Neural cell (in vitro differentiated cells): ENCODE measurements around the gene GDPD4. TPM values are rescaled to one million over a fixed set of nuclear protein-coding genes. Genes with fewer than 3 reads are reported as not detected.

Experiments used
- H2AFZ ChIP-seq: fragments of 200-600, 300-800 bp; sonication (generic), shearing (Covaris generic); 2 replicates; pipeline ENCODE4 v1.6.0; 2014; ENCODE audit warnings: low read depth, mild to moderate bottlenecking, antibody characterized with exemption, low read length, moderate library complexity
- H3F3A ChIP-seq: fragments of 200-600 bp; shearing (Covaris generic); 2 replicates; pipeline ENCODE4 v1.6.1; 2016; ENCODE audit warnings: mild to moderate bottlenecking, moderate library complexity, mixed read lengths, antibody characterized with exemption, low read length; ENCODE audit not compliant: insufficient read depth, poor library complexity, severe bottlenecking
- H3K27ac ChIP-seq: fragments of 200-600, 300-800 bp; sonication (generic), shearing (Covaris generic); 2 replicates; pipeline ENCODE4 v1.5.1; 2014; ENCODE audit warnings: mild to moderate bottlenecking, low read length, moderate library complexity
- H3K27me3 ChIP-seq: fragments of 300-800, 200-600 bp; sonication (generic), shearing (Covaris generic); 2 replicates; pipeline ENCODE4 v1.6.0; 2014; ENCODE audit warnings: mild to moderate bottlenecking, low read depth, low read length, moderate library complexity; ENCODE audit not compliant: insufficient read depth
- H3K36me3 ChIP-seq: fragments of 300-800, 200-600 bp; sonication (generic), shearing (Covaris generic); 2 replicates; pipeline ENCODE4 v1.5.1; 2014; ENCODE audit warnings: mild to moderate bottlenecking, antibody characterized with exemption, low read length, moderate library complexity; ENCODE audit not compliant: insufficient read depth
- H3K4me2 ChIP-seq: fragments of 300-800, 200-600 bp; sonication (generic), shearing (Covaris generic); 2 replicates; pipeline ENCODE4 v1.6.0; 2014; ENCODE audit warnings: mild to moderate bottlenecking, low read length
- H3K4me3 ChIP-seq: fragments of 300-800, 200-600 bp; sonication (generic), shearing (Covaris generic); 2 replicates; pipeline ENCODE4 v1.5.1; 2014; ENCODE audit warnings: mild to moderate bottlenecking, low read length, moderate library complexity
- H3K79me2 ChIP-seq: fragments of 200-600 bp; shearing (Covaris generic); replicated peaks from 2 replicates; pipeline ENCODE4 v1.6.0; 2014; ENCODE audit warnings: mild to moderate bottlenecking, low read length, moderate library complexity; ENCODE audit not compliant: insufficient read depth
- H3K9ac ChIP-seq: fragments of 300-800, 200-600 bp; sonication (generic), shearing (Covaris generic); 2 replicates; pipeline ENCODE4 v1.6.1; 2016; ENCODE audit warnings: mild to moderate bottlenecking, low read length, mixed read lengths
- H3K9me2 ChIP-seq: fragments of 200-600 bp; shearing (Covaris generic); 2 replicates; pipeline ENCODE4 v1.6.1; 2016; ENCODE audit warnings: mild to moderate bottlenecking, low read length, mixed read lengths; ENCODE audit not compliant: insufficient read depth
- H3K9me3 ChIP-seq: fragments of 200-600, 300-800 bp; sonication (generic), shearing (Covaris generic); 2 replicates; pipeline ENCODE4 v1.6.1; 2016; ENCODE audit warnings: mild to moderate bottlenecking, mixed run types, low read length, moderate library complexity, mixed read lengths
- H4K20me1 ChIP-seq: fragments of 200-600 bp; shearing (Covaris generic); 2 replicates; pipeline ENCODE4 v1.6.1; 2016; ENCODE audit warnings: mild to moderate bottlenecking, mixed run types; ENCODE audit not compliant: insufficient read depth
- EP300 ChIP-seq: fragments of 450-650 bp; conservative IDR thresholded peaks from 2 replicates; pipeline ENCODE4 v1.6.1; 2014; ENCODE audit warnings: antibody characterized with exemption, mild to moderate bottlenecking, moderate library complexity; ENCODE audit not compliant: poor library complexity, severe bottlenecking
- EZH2 ChIP-seq: fragments of 200-600, 300-800 bp; shearing (Covaris generic), sonication (generic); IDR thresholded peaks from 2 replicates; pipeline ENCODE4 v1.6.1; 2014; ENCODE audit warnings: antibody characterized with exemption, low read length, borderline replicate concordance, mild to moderate bottlenecking; ENCODE audit not compliant: insufficient read depth, poor library complexity, severe bottlenecking
- MXI1 ChIP-seq: fragments of 450-650 bp; conservative IDR thresholded peaks from 2 replicates; pipeline ENCODE4 v1.6.1; 2014; ENCODE audit warnings: antibody characterized with exemption, mild to moderate bottlenecking; ENCODE audit not compliant: poor library complexity, severe bottlenecking
- POLR2AphosphoS5 ChIP-seq: IDR thresholded peaks from 2 replicates; pipeline ENCODE4 v1.6.1; 2012
- RAD21 ChIP-seq: fragments of 450-650 bp; conservative IDR thresholded peaks from 2 replicates; pipeline ENCODE4 v1.6.1; 2014; ENCODE audit warnings: antibody characterized with exemption, mild to moderate bottlenecking, moderate library complexity
- REST ChIP-seq: IDR thresholded peaks from 2 replicates; pipeline ENCODE4 v1.6.1; 2012; ENCODE audit warnings: borderline replicate concordance
- SMC3 ChIP-seq: fragments of 450-650 bp; conservative IDR thresholded peaks from 2 replicates; pipeline ENCODE4 v1.6.1; 2014; ENCODE audit warnings: antibody characterized with exemption, mild to moderate bottlenecking, moderate library complexity; ENCODE audit not compliant: poor library complexity
- TAF1 ChIP-seq: IDR thresholded peaks from 2 replicates; pipeline ENCODE4 v1.6.1; 2012; ENCODE audit warnings: low read depth
- polyA plus RNA-seq: library from polyadenylated mRNA; depleted of rRNA; stranded (reverse); fragments of >200 nt; gene quantifications from 2 replicates; pipeline ENCODE4 v1.2.3, GENCODE V29; 2014
- TF ChIP-seq, protein P1 (sequence below): fragments of 450-650 bp; IDR thresholded peaks from 2 replicates; pipeline ENCODE4 v1.5.1; 2014; ENCODE audit warnings: antibody characterized with exemption, mild to moderate bottlenecking, moderate library complexity; ENCODE audit not compliant: poor library complexity, severe bottlenecking

The GDPD4 gene
- polyA plus RNA-seq, 1 donor from 2014 or later = not detected

GRCh38 chr11:77267962-77268361, 33.5 kb downstream of the GDPD4 start:
- Histone ChIP-seq H3F3A (no peaks in the 10 kb centered on the region), H3K9ac (no peak overlapping the region), H3K9me3 (no peaks in the 10 kb centered on the region), H3K27me3 (no peaks in the 10 kb centered on the region), H2AFZ (no peak overlapping the region), H3K27ac (no peak overlapping the region), H3K4me3 (no peak overlapping the region), H3K4me2 (no peak overlapping the region), H3K79me2 (no peaks in the 10 kb centered on the region), H4K20me1 (no peaks in the 10 kb centered on the region), H3K36me3 (no peaks in the 10 kb centered on the region), H3K9me2 (no peaks in the 10 kb centered on the region)
- TF ChIP-seq POLR2AphosphoS5 (no peak), REST (no peak), MXI1 (no peak), EZH2 (no peak), SMC3 (no peak), EP300 (no peak), TAF1 (no peak), RAD21 (no peak)
- TF ChIP-seq, protein P1, sequence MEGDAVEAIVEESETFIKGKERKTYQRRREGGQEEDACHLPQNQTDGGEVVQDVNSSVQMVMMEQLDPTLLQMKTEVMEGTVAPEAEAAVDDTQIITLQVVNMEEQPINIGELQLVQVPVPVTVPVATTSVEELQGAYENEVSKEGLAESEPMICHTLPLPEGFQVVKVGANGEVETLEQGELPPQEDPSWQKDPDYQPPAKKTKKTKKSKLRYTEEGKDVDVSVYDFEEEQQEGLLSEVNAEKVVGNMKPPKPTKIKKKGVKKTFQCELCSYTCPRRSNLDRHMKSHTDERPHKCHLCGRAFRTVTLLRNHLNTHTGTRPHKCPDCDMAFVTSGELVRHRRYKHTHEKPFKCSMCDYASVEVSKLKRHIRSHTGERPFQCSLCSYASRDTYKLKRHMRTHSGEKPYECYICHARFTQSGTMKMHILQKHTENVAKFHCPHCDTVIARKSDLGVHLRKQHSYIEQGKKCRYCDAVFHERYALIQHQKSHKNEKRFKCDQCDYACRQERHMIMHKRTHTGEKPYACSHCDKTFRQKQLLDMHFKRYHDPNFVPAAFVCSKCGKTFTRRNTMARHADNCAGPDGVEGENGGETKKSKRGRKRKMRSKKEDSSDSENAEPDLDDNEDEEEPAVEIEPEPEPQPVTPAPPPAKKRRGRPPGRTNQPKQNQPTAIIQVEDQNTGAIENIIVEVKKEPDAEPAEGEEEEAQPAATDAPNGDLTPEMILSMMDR = no peak

GRCh38 chr11:77266766-77267165, 34.7 kb downstream of the GDPD4 start:
- Histone ChIP-seq H2AFZ (no peak overlapping the region), H3K27me3 (no peaks in the 10 kb centered on the region), H3F3A (no peaks in the 10 kb centered on the region), H3K4me2 (no peak overlapping the region), H3K27ac (no peak overlapping the region), H3K79me2 (no peaks in the 10 kb centered on the region), H3K9me2 (no peaks in the 10 kb centered on the region), H3K4me3 (no peak overlapping the region), H3K9me3 (no peaks in the 10 kb centered on the region), H3K36me3 (no peaks in the 10 kb centered on the region), H4K20me1 (no peaks in the 10 kb centered on the region), H3K9ac (no peak overlapping the region)
- TF ChIP-seq RAD21 (no peak), SMC3 (no peak), TAF1 (no peak), MXI1 (no peak), REST (no peak), EZH2 (no peak), POLR2AphosphoS5 (no peak), EP300 (no peak)
- TF ChIP-seq, protein P1 = no peak
